GM04504 (cell line): ENCODE measurements around the gene CHML.

Experiments used
- DNase-seq: peaks from one replicate; pipeline ENCODE4 v3.0.0-alpha.2; 2012; ENCODE audit warnings: low read depth

CHML gene

DNA sequence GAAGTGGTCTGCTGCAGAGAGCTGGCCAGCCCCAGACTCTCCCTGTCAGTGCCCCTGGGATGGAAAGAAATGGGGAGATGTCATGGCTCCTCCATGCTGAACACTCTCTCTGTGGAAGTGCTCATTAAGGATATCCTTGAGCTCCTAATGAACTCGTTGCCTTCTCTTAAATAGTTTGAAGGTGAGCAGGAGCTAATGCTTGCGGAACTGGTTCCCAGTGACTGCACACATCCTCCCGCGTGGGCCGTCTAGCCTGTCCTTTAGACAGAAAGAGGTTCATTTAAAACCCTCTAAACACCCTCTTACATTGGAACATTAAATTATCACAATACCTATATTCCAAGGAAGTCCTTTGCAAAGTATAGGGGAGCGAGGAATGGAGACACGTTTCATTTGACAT is 6.0 kb upstream of the CHML start:
- DNase-seq = no peak

- no peak for DNase-seq
Observed at GRCh38 chr1:241645199-241645598, 5.0 kb upstream of the CHML start.

DNA sequence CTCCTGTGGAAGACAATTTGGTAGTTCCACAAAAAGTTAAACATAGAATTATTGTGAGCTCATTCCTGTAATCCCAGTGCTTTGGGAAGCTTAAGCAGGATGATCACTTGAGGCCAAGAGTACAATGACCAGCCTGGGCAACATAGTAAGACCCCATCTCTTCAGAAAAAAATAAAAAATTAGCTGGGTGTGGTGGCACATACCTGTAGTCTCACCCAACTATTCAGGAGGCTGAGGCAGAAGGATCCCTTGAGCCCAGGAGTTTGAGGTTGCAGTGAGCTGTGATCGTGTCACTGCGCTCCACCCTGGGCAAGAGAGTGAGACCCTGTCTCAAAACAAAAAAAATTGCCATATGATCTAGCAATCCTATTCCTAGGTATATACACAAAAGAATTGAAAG is 4.1 kb upstream of the CHML start:
- no peak for DNase-seq

- DNase-seq = no peak
Observed at GRCh38 chr1:241642593-241642944, 2.4 kb upstream of the CHML start.

DNA sequence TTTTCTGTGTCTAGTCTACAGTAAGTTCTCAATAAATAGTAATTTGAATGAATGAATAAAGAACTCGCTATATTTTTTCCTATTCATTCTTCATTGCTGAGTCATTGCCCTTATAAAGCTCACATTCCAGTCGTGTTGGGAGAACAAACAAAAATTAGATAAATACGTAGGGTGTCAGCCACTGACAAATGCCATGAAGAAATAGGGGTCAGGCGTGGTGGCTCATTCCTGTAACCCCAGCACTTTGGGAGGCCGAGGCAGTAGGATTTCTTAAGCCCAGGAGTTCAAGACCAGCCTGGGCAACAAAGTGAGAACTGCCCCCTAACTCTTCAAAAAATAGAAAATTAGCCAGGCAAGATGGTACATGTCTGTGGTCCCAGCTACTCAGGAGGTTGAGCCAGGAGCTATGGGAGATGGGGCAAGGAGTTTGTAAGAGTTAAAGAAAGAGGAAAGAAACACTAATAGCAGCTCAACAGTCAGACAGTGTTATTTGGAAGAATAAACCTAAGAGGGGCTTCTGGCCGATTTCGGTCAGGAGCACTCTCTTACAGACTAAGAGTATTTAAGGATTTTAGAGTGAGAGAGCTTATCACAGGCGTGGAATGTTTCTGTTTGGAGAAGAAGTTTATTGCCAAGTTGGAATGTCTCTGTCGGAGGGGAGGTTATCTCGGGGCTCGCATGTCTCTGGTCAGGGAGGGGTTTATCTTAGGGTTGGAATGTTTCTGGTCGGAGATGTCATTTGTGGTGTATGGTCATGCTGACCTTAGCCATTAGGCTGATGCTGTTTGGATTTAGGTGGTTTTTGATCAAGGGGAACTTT is 1.8 kb upstream of the CHML start:
- DNase-seq = no peak

DNA sequence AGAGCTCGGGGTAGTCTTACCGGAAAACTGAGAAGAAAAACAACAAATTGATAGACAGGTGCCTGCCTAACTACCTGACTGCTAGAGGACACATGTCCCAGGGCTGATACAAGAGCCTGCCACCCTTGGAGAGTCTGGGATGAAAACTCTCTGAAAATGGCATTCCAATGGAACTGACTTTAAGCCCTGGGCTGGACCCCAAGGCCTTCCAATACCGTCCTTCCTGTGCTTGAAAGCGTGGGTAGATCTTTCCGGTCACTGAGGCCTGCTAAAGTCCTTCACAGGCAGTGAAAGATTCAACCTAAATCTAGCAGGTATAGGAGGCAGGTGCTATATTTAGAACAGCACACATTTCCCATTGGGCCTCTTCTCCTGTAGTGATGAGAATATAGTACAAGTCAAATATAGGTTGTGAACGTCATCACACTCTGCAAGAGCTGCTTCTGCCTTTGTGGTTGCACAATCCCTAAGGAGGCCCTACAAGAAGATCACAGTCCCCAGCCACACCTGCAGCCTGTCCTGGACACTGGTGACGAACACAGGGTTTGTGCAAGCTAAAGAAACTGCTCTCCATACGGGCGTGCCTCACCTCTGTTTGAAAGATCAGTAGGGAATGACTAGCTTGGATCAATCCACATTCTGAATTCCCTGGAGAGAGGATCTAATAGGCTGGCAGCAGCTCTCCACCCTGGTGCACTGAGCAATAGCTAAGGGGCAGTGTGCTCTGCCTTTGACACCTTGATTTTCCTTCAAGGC is 876 bp upstream of the CHML start:
- DNase-seq = no peak

- no peak for DNase-seq
Observed at GRCh38 chr1:241639623-241640148, 483 bp downstream of the CHML start.

DNA sequence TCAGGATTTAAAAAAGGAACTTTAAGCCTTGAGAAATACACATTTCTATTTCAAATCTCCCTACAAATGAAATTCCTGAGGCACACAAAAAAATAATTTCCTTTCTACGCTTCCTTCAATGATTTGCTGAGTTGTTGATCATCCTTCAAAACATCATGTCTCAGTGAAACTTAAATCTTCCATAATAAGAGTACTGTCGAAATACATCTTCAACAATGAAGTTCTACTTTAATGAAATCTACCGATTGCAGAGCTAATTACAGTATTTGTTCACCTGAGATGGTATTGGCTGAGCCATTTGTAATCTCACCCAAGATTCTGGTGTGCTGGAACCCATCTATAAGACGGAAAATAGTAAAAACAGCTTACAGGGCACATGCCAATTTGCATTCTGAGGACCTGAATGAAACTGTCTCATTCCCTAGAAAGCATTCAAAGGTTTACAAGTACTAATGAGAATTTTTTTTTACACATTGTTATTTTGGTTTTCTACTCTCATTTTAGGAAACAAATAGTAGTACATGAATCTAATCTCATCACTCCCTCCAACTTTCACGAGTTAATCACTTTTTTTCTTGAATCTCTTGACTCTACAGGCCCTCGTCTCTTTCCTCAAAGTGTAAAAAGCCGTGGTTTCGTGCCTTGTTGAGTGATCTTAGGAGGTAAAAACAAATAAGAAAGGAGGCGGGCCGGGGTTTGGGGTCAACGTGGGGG is 1.1 kb downstream of the CHML start:
- no peak for DNase-seq

DNA sequence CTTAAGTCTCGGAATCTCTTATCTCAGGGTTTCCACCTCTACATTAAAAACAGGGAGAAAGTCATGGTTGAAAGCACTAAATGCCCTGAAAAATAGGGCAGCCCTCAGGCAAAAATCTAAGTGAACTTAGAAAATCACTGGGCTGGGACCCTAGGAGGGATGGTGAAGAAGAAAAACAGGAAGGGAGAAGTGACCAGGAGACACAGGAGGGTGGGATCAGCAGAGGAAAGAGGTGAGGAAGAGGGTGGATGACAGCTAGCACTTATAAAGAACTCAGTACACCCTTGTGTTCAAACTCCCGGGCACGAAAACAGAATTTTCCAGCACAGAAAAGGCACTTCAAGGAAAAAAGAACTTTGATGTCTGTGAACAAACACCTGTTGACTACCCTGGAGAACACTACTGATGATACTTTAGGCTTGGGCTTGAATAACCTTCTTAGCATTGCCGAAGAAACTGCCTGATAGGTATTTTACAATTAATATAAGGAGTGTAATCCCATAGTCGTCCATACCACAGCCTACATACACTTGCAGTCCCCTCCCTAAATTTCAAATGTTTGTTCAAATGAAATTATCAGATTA is 2.0 kb downstream of the CHML start:
- no peak for DNase-seq

DNA sequence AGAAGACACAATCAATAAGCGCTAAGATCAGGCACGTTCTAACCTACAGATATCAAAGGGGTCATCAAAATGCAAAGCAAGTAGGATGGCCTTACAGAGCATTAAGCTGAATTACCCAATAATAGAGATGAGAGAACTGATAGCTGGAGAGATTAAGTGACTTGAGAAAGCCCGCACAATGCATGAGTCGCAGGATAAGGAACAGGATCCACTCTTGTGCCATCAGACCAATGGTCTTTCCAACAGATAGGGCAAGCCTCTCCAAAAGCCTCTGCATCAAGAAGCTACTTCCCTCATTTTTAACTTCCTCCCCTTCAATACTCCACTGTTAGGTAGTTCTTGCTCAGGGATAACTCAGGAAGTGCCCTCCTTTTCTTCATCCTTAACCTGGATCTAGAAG is 2.6 kb downstream of the CHML start:
- no peak for DNase-seq

DNA sequence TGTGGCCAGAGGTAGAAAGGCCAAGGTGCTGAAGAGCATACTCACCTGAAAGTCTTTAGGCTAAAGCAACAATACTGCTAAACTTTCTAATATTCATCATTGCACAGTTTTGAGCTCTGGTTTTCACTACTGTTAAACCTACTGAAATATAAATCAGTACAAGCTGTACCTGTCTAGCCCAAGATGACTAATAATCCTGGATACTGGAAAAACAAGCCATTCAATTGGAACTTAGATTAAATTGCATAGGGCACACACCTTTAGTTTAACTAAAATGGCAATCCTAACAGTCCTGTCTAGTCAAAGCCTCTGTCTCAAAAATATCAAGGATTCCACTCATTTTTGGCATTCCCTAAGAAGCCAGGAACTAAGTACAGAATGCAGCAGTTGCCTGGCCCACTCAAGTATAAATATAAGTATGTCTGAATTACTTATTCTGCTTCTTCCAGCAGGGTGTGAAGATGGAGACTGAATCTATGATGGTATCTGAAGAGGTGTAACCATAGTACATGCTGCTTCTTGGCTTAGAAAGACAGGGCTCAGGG is 3.1 kb downstream of the CHML start:
- no peak for DNase-seq

DNA sequence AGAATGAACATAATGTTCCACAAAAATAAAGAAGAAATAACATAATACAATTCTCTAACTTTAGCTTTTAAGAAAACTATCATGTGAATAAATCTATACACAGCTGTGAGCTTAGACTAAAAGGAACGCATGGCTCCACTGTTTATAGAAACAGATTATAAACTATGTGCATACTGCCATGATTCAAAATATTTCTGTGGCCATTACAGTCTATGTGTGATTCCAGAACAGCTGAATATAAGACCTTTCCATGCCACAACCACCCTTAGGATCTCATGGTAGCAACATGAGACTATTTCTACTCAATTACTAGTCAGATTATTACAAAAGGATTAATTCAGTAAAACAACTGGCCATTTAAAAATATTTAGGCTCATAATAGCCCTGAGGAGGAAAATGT is 3.9 kb downstream of the CHML start:
- DNase-seq = no peak

- no peak for DNase-seq
Observed at GRCh38 chr1:241635556-241636152, 4.5 kb downstream of the CHML start.

DNA sequence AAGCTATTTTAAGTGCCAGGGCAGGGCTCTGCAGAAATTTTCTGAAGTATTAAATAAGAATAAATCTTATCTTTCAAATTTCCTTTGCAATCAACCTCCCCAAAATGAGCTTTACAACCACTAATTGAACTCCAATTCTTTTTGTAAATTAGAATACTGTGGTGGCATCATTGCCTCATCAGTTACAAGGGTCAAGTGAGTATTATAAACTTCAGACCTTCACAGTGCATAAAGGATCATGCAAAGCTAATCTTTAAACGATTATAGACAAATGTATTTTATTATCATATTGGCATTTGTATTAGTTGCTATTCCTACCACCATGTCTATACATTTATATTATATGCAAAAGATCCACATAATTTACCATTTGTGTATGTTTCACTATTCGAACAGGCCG is 7.2 kb downstream of the CHML start:
- no peak for DNase-seq

GRCh38 chr1:241631674-241632073 is 8.5 kb downstream of the CHML start:
- DNase-seq = no peak

GRCh38 chr1:241630899-241631298 is 9.3 kb downstream of the CHML start:
- DNase-seq = no peak

- DNase-seq = no peak
Observed at GRCh38 chr1:241630476-241630875, 9.7 kb downstream of the CHML start.

DNA sequence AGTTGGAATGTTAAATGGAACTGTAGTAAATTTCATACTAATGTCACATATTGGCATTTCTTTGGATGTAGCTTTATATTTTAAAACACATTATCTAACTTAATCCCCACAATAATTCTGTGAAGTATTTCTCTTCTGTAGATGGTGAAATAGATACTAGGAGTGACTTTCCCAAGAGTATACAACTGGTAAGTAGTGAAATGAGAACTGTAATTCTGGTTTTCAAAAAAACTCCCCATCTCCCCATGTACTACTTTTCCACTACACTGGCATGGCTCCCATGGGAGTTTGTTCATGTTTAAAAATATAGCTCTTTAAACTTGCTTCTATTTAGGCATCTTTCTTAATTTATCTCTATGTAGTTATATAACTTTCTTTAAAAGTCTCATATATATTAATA is 10.2 kb downstream of the CHML start:
- DNase-seq = no peak

GRCh38 chr1:241627453-241628259 is 12.5 kb downstream of the CHML start:
- DNase-seq = peak; percentile 55

- no peak for DNase-seq
Observed at GRCh38 chr1:241624935-241625334, 15.2 kb downstream of the CHML start.

- DNase-seq = no peak
Observed at GRCh38 chr1:241622669-241623068, 17.5 kb downstream of the CHML start.
